ENCODE results near the gene FBXL5.
"Not testable (repeated sequence)": the region's sequence is repeated elsewhere in the genome, so short reads cannot be mapped to it uniquely, and the experiment has no call there.

FBXL5 gene

GRCh38 chr4:15649914-15650545 lies 5.1 kb downstream of the FBXL5 start:
- DNase-seq (ENCODE audit: low spot score) = peak; percentile 66

DNA sequence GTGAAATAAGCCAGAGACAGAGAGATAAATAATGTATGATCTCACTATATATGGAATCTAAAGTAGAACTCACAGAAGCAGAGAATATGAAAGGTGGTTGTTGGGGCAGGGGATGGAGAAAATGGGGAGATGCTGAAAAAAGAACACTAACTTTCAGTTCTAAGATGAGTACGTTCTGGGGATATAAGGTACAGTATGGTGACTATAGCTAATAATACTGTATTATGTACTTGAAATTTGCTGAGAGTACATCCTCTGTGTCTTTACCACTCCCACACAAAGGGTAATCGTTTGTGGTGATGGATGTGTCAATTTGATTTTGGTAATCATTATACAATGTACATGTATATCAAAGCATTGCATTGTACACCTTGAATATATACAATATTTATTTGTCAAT lies 6.6 kb downstream of the FBXL5 start:
- no peak for DNase-seq (ENCODE audit: low spot score)

- DNase-seq (ENCODE audit: low spot score) = no peak
Measured at GRCh38 chr4:15638418-15638817, 16.7 kb downstream of the FBXL5 start.

DNA sequence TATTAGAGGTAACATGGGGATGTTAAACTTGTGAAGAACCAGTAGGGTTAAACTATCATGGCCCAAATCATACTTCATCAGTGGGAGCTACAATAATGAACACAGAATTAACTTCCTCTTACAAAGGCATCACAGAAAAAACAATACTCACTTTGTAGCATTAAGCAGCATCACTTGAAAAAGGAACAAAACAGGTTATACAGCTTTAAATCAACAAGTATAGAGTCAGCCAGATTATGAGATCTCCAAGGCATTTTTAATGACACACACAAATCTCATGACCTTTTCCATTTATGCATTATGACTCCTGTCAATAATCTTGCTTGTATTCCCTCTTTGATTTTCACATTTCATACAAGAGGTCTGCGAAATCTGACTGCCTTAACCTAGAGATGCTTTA lies 18.3 kb downstream of the FBXL5 start:
- DNase-seq (ENCODE audit: low spot score) = no peak

DNA sequence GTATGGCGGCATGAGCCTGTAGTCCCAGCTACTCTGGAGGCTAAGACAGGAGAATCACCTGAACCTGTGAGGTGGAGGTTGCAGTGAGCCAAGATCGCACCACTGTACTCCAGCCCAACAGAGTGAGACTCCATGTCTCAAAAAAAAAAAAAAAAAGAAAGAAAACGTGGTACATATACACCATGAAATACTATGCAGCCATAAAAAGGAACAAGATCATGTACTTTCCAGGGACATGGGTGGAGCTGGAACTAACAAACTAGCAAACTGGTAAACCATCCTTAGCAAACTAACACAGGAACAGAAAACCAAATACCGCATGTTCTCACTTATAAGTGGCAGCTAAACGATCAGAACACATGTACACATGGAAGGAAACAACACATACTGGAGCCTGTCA lies 37.8 kb downstream of the FBXL5 start:
- DNase-seq (ENCODE audit: low spot score) = not testable (repeated sequence)

DNA sequence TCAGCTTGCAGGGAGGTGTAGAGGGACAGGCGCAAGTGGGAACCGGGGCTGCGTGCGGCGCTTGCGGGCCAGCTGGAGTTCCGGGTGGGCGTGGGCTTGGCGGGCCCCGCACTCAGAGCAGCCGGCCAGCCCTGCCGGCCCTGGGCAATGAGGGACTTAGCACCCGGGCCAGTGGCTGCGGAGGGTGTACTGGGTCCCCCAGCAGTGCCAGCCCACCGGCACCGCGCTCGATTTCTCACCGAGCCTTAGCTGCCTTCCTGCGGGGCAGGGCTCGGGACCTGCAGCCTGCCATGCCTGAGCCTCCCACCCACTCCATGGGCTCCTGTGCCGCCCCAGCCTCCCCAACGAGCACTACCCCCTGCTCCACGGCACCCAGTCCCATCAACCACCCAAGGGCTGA lies 40.3 kb downstream of the FBXL5 start:
- not testable (repeated sequence) for DNase-seq (ENCODE audit: low spot score)

DNA sequence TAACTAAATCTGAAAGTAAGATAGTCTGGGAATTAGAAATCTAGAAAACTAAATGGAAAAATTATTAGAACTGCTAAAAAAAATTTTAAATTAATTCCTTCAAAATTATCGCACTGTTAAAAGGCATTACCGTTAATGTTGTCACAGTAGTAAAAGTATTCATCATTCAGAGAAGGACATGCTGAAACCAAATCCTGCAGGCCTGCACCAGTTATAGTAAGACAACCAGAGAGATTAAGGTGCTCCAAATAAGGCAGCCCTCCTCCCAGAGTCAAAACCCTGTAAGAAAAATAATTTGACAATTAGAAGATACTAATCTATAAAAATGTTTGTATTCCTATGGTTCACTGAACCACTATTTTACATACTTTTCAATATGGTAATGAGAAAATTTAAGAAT lies 43.0 kb downstream of the FBXL5 start:
- DNase-seq (ENCODE audit: low spot score) = no peak

GRCh38 chr4:15610855-15611254 lies 44.3 kb downstream of the FBXL5 start:
- DNase-seq (ENCODE audit: low spot score) = no peak

DNA sequence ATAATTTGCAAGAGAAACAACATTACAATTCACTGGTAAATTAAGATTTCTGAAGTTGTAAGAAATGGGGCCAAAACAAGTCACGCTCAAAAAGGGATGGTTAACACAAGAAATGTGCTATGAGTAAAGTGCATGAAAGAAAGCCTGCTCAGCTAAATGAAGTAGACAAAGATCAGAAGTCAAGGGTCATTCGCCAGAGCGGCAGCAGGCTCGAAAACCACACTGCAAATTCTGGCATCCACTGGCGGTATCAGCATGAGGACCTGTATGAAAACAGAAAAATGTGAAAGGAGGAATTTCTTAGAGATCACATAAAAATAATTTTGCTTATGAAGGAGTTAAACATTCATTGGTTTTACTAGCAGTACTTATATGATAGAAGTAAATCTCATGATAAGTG lies 49.6 kb downstream of the FBXL5 start:
- DNase-seq (ENCODE audit: low spot score) = no peak

GRCh38 chr4:15601862-15602261 lies 53.3 kb downstream of the FBXL5 start:
- DNase-seq (ENCODE audit: low spot score) = peak; percentile 4

- no peak for DNase-seq (ENCODE audit: low spot score)
Measured at GRCh38 chr4:15600176-15600575, 55.0 kb downstream of the FBXL5 start.

DNA sequence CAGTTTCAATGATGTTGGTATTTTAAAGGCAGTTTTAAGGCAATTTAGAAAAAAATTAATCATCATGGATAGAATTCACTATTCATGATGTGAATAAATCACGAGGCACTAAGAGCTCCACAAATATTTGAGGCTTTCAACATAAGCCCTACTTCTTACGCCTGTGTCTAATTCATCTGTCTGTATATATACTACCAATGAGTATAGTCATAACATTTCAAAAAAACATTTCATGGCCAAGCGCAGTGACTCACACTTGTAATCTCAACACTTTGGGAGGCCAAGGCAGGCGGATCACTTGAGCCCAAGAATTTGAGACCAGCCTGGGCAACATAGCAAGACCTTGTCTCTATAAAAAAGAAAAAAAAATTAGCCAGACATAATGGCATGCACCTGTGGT lies 56.5 kb downstream of the FBXL5 start:
- DNase-seq (ENCODE audit: low spot score) = no peak

- DNase-seq (ENCODE audit: low spot score) = no peak
Measured at GRCh38 chr4:15592799-15593198, 62.4 kb downstream of the FBXL5 start.

DNA sequence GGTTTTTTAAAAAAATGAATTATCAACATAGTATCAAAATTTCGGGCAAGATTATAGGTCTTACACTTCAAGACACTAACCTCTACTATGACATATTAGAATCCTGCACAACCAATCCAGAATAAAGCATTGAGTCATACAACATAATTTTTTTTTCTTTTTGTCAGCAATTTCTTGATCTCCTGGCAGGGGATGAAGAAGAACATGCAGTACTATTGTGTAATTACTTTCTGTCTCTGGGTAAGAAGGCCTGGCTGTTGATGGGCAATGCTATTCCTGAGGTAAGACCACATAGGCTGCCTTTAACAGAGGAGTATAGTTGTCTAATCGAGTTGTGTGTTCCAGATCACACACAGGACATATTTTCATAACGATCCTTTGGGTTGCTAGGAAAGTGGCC lies 67.5 kb downstream of the FBXL5 start:
- DNase-seq (ENCODE audit: low spot score) = no peak

DNA sequence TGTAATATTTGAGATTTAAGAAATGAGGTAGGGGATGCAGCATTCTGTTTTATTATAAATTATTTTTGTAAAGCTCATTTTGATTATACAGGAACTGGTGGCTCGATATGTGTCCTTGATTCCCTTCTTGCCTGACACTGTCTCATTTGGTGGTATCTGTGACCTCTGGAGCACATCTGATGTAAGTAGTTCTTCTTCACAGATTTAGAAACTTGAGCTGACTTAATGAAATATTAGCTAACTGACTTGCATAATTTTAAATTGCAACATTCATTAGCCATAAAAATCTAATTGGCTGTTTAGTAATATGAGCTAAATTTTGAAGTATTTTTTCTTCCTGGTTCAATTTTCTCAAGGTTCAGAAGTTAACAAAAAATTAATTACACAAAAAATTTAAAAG lies 69.1 kb downstream of the FBXL5 start:
- no peak for DNase-seq (ENCODE audit: low spot score)

GRCh38 chr4:15585331-15585730 lies 69.8 kb downstream of the FBXL5 start:
- DNase-seq (ENCODE audit: low spot score) = no peak

DNA sequence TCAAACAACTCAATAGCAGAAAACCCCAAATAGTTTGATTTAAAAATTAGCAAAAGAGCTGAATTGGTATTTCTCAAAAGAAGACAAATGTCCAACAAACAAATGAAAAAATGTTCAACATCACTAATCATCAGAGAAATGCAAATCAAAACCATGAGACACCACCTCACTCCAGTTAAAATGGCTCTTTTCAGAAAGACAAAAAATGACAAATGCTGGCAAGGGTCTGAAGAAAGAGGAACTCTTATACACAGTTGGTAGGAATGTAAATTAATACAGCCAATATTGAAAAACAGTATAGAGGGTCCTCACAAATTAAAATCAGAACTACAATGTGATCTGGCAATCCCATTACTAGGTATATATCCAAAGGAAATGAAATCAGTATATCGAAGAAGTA lies 70.4 kb downstream of the FBXL5 start:
- DNase-seq (ENCODE audit: low spot score) = no peak

DNA sequence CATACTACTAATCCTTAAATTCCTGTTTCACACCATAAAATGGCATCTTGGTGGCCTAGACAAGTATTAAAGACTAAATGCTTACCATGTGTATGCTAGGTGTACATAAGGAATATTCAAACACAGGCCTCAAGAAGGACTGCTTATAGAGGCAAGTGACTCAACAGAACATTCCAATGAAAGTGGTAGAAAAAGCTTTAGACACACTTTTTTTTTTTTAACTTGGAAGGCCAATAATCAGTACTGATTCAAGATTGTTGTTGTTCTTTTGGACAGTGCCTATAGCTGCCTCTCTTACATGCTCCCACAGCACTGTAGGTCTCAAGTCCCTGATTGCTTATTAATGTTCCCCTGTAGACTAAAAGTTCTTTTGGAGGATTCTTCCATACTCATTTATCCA lies 77.6 kb downstream of the FBXL5 start:
- DNase-seq (ENCODE audit: low spot score) = no peak

DNA sequence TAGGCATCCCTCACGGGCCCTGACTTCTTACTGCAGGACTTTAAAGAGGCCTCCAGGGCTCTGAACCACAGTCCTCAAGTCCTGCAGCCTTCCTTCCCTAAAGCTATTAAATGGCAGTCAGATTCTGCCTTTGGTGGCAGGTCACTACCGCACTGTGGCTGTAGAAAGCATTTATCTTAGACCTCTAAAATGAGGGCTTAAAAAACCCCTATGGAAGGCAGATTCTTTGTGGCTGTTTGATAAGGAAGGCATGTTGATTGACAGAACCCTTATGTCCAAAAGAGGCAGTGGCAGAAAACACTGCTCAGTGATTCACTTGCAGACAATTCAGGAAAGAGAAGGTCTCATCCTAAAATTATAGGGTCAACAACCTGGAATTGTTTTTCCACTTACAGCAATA lies 79.2 kb downstream of the FBXL5 start:
- DNase-seq (ENCODE audit: low spot score) = no peak

DNA sequence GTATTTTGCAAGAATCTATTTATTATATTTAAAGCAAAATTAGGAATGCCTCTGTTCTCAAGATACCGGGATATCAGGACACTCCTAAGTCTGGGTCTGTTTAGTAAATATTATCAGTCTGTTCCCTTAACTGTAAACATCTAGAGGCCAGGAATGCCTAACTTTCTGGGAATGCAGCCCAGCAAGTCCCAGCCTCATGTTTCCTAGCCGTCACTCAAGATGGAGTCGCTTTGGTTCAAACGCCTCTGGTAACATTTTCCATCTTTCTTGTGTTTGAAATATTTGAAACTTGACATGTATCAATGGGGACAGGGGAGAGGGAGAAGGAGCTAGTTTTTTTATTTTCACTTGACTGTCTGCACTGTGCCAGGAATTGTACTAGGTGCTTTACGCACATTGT lies 85.4 kb downstream of the FBXL5 start:
- DNase-seq (ENCODE audit: low spot score) = no peak

- DNase-seq (ENCODE audit: low spot score) = no peak
Measured at GRCh38 chr4:15568821-15569220, 86.3 kb downstream of the FBXL5 start.

GRCh38 chr4:15563871-15564270 lies 91.3 kb downstream of the FBXL5 start:
- DNase-seq (ENCODE audit: low spot score) = no peak

- no peak for DNase-seq (ENCODE audit: low spot score)
Measured at GRCh38 chr4:15562623-15563022, 92.5 kb downstream of the FBXL5 start.

DNA sequence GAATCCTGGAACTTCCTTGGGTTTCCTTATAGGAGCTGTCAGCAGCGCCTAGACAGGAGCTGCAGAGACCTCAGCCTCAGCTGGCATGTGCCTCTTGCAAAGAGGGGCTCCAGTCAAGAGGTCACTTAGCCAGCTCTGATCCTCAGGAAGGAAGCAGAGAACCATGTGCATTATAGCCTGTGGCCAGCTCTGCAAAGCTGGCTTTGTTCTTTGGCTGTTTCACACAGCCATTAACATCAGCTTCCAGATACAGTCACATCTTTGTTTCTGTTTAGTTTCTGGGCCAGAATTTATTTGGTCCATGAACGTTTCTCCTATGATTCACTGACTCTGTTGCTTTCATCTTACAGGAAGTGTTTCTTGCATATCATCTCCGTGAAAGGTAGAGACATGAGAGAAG lies 93.0 kb downstream of the FBXL5 start:
- DNase-seq (ENCODE audit: low spot score) = no peak

- no peak for DNase-seq (ENCODE audit: low spot score)
Measured at GRCh38 chr4:15558561-15558960, 96.6 kb downstream of the FBXL5 start.
